Thoracic aorta (tissue), 2 donors: ENCODE data around the gene ARHGAP25. TPM values are rescaled to one million over a fixed set of nuclear protein-coding genes. Genes with fewer than 3 reads are reported as not detected.

ENCODE experiments used
- ATAC-seq: fragments of 150-250 bp; one replicate; pipeline ENCODE4 v1.8.0; 2017; ENCODE audit warnings: low read depth; ENCODE audit not compliant: insufficient number of reproducible peaks, low FRiP score
- DNase-seq: peaks from one replicate; pipeline ENCODE4 v3.0.0-alpha.2; 2020; ENCODE audit warnings: low spot score
- H3K27ac ChIP-seq, 2 donors: fragments of 200-600 bp; sonication (generic); 1 replicate in 1 of 2; 2 replicates in 1 of 2; pipeline ENCODE4 v1.5.1; 2016; ENCODE audit warnings: mild to moderate bottlenecking in 2 of 2, moderate library complexity in 2 of 2
- H3K27me3 ChIP-seq: fragments of 200-600 bp; sonication (generic); replicated peaks from 2 replicates; pipeline ENCODE4 v1.6.0; 2016; ENCODE audit warnings: mild to moderate bottlenecking; ENCODE audit not compliant: insufficient read depth
- H3K36me3 ChIP-seq: fragments of 200-600 bp; sonication (generic); one replicate; pipeline ENCODE4 v1.5.1; 2016
- H3K4me1 ChIP-seq, 2 donors: fragments of 200-600 bp; sonication (generic); 1 replicate in 1 of 2; 2 replicates in 1 of 2; pipeline versions ENCODE4 v1.5.1 to v1.6.0; 2016; ENCODE audit warnings: low read depth in 2 of 2, mild to moderate bottlenecking in 1 of 2; ENCODE audit not compliant: control insufficient read depth in 1 of 2
- H3K4me3 ChIP-seq: fragments of 200-600 bp; sonication (generic); 2 replicates; pipeline ENCODE4 v1.5.1; 2016; ENCODE audit warnings: mild to moderate bottlenecking
- H3K9me3 ChIP-seq: fragments of 200-600 bp; sonication (generic); 2 replicates; pipeline ENCODE4 v1.5.1; 2016
- total RNA-seq, 2 donors: library from RNA; depleted of rRNA; stranded (reverse); fragments of >200 nt; gene quantifications; one replicate each; pipeline versions ENCODE4 v1.1.0 to v1.2.3, GENCODE V29; 2016
- TF ChIP-seq, protein P1 (sequence below): fragments of 200-600 bp; sonication (generic); IDR thresholded peaks from one replicate; pipeline ENCODE4 v1.5.1; 2019; ENCODE audit warnings: antibody characterized with exemption

Gene ARHGAP25
- total RNA-seq, 2 donors from 2014 or later, result 10.8 to 14.5 TPM

DNA sequence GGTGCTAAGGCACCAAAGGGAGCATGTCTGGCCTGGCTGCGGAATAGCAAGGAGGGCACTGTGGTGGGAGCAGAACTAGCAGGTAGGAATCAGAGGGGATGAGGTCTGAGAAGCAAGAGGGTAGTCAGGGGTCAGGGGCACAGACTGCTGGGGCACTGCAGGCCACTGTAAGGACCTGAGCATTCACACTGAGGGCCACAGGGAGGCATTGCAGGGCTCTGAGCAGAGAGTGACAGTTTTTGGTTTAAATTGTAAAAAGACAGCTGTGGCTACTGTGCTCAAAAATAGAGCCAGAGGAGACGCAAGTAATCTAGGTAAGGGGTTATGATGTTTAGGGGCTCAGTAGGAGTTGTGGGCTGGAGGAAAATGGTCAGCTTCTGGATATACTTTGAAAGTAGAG is 41.5 kb downstream of the ARHGAP25 start:
- Histone ChIP-seq H3K27me3 (no peaks in the 10 kb centered on the region), H3K36me3 (no peaks in the 10 kb centered on the region), H3K27ac (no peak overlapping the region), H3K4me1 (peaks cover 9 to 14% of the 10 kb centered on the region in 2 donors), H3K4me3 (no peak overlapping the region), H3K9me3 (no peaks in the 10 kb centered on the region)
- TF ChIP-seq, protein P1, sequence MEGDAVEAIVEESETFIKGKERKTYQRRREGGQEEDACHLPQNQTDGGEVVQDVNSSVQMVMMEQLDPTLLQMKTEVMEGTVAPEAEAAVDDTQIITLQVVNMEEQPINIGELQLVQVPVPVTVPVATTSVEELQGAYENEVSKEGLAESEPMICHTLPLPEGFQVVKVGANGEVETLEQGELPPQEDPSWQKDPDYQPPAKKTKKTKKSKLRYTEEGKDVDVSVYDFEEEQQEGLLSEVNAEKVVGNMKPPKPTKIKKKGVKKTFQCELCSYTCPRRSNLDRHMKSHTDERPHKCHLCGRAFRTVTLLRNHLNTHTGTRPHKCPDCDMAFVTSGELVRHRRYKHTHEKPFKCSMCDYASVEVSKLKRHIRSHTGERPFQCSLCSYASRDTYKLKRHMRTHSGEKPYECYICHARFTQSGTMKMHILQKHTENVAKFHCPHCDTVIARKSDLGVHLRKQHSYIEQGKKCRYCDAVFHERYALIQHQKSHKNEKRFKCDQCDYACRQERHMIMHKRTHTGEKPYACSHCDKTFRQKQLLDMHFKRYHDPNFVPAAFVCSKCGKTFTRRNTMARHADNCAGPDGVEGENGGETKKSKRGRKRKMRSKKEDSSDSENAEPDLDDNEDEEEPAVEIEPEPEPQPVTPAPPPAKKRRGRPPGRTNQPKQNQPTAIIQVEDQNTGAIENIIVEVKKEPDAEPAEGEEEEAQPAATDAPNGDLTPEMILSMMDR, result no peak
- ATAC-seq, result no peak
- DNase-seq, result no peak

DNA sequence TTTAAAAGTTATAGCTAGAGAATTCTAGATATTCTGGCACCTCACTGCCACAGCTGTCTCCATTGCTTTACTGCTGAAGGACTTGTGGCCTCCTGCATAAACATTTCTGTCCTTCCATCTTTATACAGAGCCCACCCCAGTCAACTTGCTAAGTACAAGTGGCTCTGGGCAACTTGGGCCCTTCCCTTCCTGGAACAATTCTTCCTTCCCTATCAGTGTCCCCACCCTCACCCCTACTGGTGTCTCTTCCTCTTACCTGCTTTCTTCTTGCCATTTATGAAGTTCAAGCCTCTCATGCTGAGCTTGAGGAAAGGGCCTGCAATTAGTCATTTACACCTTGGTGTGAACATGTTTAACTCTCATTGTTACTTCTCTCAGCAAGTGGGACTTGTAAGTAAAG is 45.0 kb downstream of the ARHGAP25 start:
- no peak for DNase-seq
- Histone ChIP-seq H3K9me3 (no peaks in the 10 kb centered on the region), H3K36me3 (no peaks in the 10 kb centered on the region), H3K27ac (no peak overlapping the region), H3K4me3 (no peak overlapping the region), H3K27me3 (no peaks in the 10 kb centered on the region), H3K4me1 (peaks cover 0 to 4% of the 10 kb centered on the region in 2 donors)
- no peak for ATAC-seq
- TF ChIP-seq, protein P1, result no peak

DNA sequence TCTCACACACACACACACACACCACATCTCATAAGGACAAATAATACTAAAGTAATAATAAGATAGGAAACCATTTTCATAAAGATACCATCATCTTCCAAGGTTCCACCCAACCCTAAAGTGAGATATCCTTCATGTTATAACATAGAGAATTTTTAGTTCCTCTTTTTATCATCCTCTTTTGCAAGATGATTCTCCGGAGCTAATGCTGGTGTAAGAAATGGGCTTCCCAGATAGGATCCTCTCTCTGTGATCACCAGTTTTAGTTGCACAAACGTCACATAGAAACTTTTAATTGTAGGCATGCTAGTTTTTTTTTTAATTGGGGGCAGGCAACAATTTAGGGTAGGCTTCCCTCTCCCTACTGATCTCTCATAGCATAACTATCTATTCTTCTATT is 49.6 kb downstream of the ARHGAP25 start:
- no peak overlapping the region for H3K27ac ChIP-seq
- DNase-seq (no peak), ATAC-seq (no peak)
- no peaks in the 10 kb centered on the region for H3K27me3 ChIP-seq
- peaks cover 0 to 2% of the 10 kb centered on the region in 2 donors for H3K4me1 ChIP-seq
- TF ChIP-seq, protein P1, result no peak
- no peaks in the 10 kb centered on the region for H3K36me3 ChIP-seq
- no peaks in the 10 kb centered on the region for H3K9me3 ChIP-seq
- H3K4me3 ChIP-seq, result no peak overlapping the region

DNA sequence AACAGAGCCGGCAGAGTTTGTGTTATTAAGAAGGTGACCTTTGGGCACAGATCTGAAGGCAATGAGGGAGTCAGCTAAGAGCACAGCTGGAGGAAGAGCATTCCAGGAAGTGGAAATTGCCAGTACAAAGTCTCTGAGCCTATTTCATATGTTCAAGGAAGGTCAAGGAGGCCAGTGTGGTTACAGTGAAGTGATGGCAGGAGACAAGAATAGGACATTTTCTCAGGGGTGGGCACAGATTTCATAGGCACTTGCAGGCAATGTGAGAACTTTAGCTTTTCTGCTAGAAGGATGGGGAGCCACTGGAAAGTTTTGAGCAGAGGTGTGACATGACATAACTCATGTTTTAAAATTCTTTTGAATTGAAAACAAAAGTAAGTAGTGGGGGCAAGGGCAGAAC is 50.3 kb downstream of the ARHGAP25 start:
- no peak overlapping the region for H3K4me3 ChIP-seq
- DNase-seq (no peak), ATAC-seq (no peak)
- no peaks in the 10 kb centered on the region for H3K9me3 ChIP-seq
- TF ChIP-seq, protein P1, result no peak
- H3K27ac ChIP-seq, result no peak overlapping the region
- H3K36me3 ChIP-seq, result no peaks in the 10 kb centered on the region
- H3K4me1 ChIP-seq, result no peaks in the 10 kb centered on the region
- no peaks in the 10 kb centered on the region for H3K27me3 ChIP-seq

DNA sequence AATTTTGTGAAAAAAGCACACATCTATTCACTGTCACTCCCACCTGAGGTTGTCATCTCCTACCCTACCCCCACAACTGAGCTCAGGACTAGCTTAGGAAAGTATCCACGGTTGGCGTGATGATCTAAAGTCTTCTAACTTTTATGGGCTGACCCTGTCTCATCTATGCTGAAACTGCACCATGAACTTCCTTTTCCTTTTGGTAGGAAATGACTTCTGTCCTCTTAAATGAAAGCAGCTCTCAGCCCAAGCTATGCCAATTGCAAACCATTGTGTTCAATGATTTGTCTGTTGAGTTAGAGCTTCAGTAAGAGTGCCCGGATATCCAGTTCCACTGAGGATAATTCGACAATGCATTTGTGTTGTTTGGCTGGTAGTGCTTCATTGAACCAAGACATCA is 52.7 kb downstream of the ARHGAP25 start:
- Histone ChIP-seq H3K27me3 (no peaks in the 10 kb centered on the region), H3K36me3 (no peaks in the 10 kb centered on the region), H3K4me1 (no peaks in the 10 kb centered on the region), H3K27ac (no peak overlapping the region), H3K4me3 (no peak overlapping the region), H3K9me3 (no peaks in the 10 kb centered on the region)
- ATAC-seq (no peak), DNase-seq (no peak)
- TF ChIP-seq, protein P1, result no peak
